Neuronal stem cell (in vitro differentiated cells): ENCODE measurements around the gene CACNA1H.

Experiments used
- DNase-seq: peaks from one replicate; pipeline ENCODE4 v3.0.0-alpha.2; 2013; ENCODE audit warnings: low spot score
- H2AFZ ChIP-seq: one replicate; pipeline ENCODE4 v1.6.1; 2013; ENCODE audit warnings: mild to moderate bottlenecking, low read length, inconsistent platforms
- H2AK5ac ChIP-seq: 2 replicates; pipeline ENCODE4 v1.6.1; 2013; ENCODE audit warnings: low read depth, mild to moderate bottlenecking, inconsistent platforms, low read length, moderate library complexity, mixed read lengths
- H2BK120ac ChIP-seq: 2 replicates; pipeline ENCODE4 v1.6.1; 2013; ENCODE audit warnings: low read depth, mild to moderate bottlenecking, inconsistent platforms, low read length, moderate library complexity, mixed read lengths
- H2BK12ac ChIP-seq: one replicate; pipeline ENCODE4 v1.6.1; 2013; ENCODE audit warnings: low read length, inconsistent platforms
- H2BK15ac ChIP-seq: 2 replicates; pipeline ENCODE4 v1.6.1; 2013; ENCODE audit warnings: mild to moderate bottlenecking, low read length, inconsistent platforms, mixed read lengths
- H2BK5ac ChIP-seq: one replicate; pipeline ENCODE4 v1.6.1; 2013; ENCODE audit warnings: inconsistent platforms, mild to moderate bottlenecking, low read length, moderate library complexity
- H3K14ac ChIP-seq: one replicate; pipeline ENCODE4 v1.6.1; 2013; ENCODE audit warnings: low read length, inconsistent platforms
- H3K18ac ChIP-seq: 2 replicates; pipeline ENCODE4 v1.6.1; 2013; ENCODE audit warnings: low read length, inconsistent platforms
- H3K23ac ChIP-seq: 2 replicates; pipeline ENCODE4 v1.6.1; 2013; ENCODE audit warnings: low read depth, mild to moderate bottlenecking, mixed read lengths, low read length, inconsistent platforms; ENCODE audit not compliant: poor library complexity
- H3K27ac ChIP-seq: replicated peaks from 3 replicates; pipeline ENCODE4 v1.5.1; 2013; ENCODE audit warnings: low read length, inconsistent platforms
- H3K27me3 ChIP-seq, 3 experiments: 2 replicates each; pipeline ENCODE4 v1.6.1; 2013; ENCODE audit warnings: low read length in 3 of 3, mild to moderate bottlenecking in 2 of 3, inconsistent platforms in 1 of 3, low read depth in 1 of 3, mixed read lengths in 1 of 3, moderate library complexity in 1 of 3; ENCODE audit not compliant: control insufficient read depth in 3 of 3, insufficient read depth in 3 of 3
- H3K36me3 ChIP-seq, 2 donors: replicated peaks in 1 of 2; 2 replicates each; pipeline ENCODE4 v1.6.1; 2013; ENCODE audit warnings: low read length in 2 of 2; ENCODE audit not compliant: control insufficient read depth in 2 of 2, insufficient read depth in 2 of 2
- H3K4ac ChIP-seq: 2 replicates; pipeline ENCODE4 v1.6.1; 2013; ENCODE audit warnings: inconsistent platforms, mild to moderate bottlenecking, low read length, moderate library complexity
- H3K4me1 ChIP-seq, 2 donors: 1 replicate in 1 of 2; 2 replicates in 1 of 2; pipeline ENCODE4 v1.6.1; 2013; ENCODE audit warnings: low read length in 2 of 2, low read depth in 1 of 2; ENCODE audit not compliant: control insufficient read depth in 2 of 2, insufficient read depth in 1 of 2
- H3K4me2 ChIP-seq: one replicate; pipeline ENCODE4 v1.6.1; 2013; ENCODE audit warnings: mild to moderate bottlenecking, low read length, inconsistent platforms; ENCODE audit not compliant: insufficient read depth, poor library complexity, severe bottlenecking
- H3K4me3 ChIP-seq, 2 donors: 2 replicates each; pipeline ENCODE4 v1.5.1; 2013; ENCODE audit warnings: low read length in 2 of 2, mild to moderate bottlenecking in 2 of 2, inconsistent platforms in 1 of 2, moderate library complexity in 1 of 2
- H3K79me1 ChIP-seq: one replicate; pipeline ENCODE4 v1.6.1; 2013; ENCODE audit warnings: low read depth, mild to moderate bottlenecking, inconsistent platforms, low read length, moderate library complexity
- H3K9ac ChIP-seq: one replicate; pipeline ENCODE4 v1.6.1; 2013; ENCODE audit warnings: mild to moderate bottlenecking, low read depth, low read length, inconsistent platforms; ENCODE audit not compliant: poor library complexity
- H3K9me3 ChIP-seq, 2 donors: replicated peaks in 1 of 2; 2 replicates each; pipeline versions ENCODE3 to v1.6.1; 2013; ENCODE audit warnings: low read length in 2 of 2, mild to moderate bottlenecking in 2 of 2, inconsistent platforms in 1 of 2, low read depth in 1 of 2, mixed read lengths in 1 of 2, moderate library complexity in 1 of 2; ENCODE audit not compliant: control insufficient read depth in 2 of 2, insufficient read depth in 1 of 2
- H4K8ac ChIP-seq: one replicate; pipeline ENCODE4 v1.6.1; 2013; ENCODE audit warnings: low read depth, mild to moderate bottlenecking, inconsistent platforms, low read length, moderate library complexity
- H4K91ac ChIP-seq: one replicate; pipeline ENCODE4 v1.6.1; 2013; ENCODE audit warnings: low read length, low read depth, mild to moderate bottlenecking, inconsistent platforms; ENCODE audit not compliant: poor library complexity
- WGBS, 2 donors: extraction: QIAGEN DNeasy Blood & Tissue Kit; methylation state at CpG; one replicate each; pipeline ENCODE4 v1.1.7; 2013; ENCODE audit warnings: missing lambda C conversion rate in 2 of 2, mixed read lengths in 1 of 2; ENCODE audit not compliant: insufficient read length in 2 of 2, insufficient replicate concordance in 1 of 2; ENCODE audit errors: extremely low coverage in 2 of 2; 5-methylcytosine and 5-hydroxymethylcytosine counted together

The CACNA1H gene

GRCh38 chr16:1123525-1124230 is 29.2 kb upstream of the CACNA1H start:
- H3K27ac ChIP-seq = no peak overlapping the region
- no peak overlapping the region for H3K4me3 ChIP-seq
- no peak overlapping the region for H4K91ac ChIP-seq
- no peaks in the 10 kb centered on the region for H3K9me3 ChIP-seq
- H3K14ac ChIP-seq = no peak overlapping the region
- no peak overlapping the region for H2BK12ac ChIP-seq
- H2AFZ ChIP-seq = no peak overlapping the region
- no peaks in the 10 kb centered on the region for H3K36me3 ChIP-seq
- H2BK5ac ChIP-seq = no peak overlapping the region
- H3K9ac ChIP-seq = no peak overlapping the region
- no peak for DNase-seq
- no peak overlapping the region for H3K23ac ChIP-seq
- H3K79me1 ChIP-seq = no peaks in the 10 kb centered on the region
- H3K18ac ChIP-seq = no peak overlapping the region
- peaks cover 13 to 17% of the 10 kb centered on the region in 2 donors for H3K4me1 ChIP-seq
- peaks cover 0 to 40% (median 0%) of the 10 kb centered on the region in 3 experiments for H3K27me3 ChIP-seq
- H3K4me2 ChIP-seq = no peak overlapping the region
- no peak overlapping the region for H4K8ac ChIP-seq
- H2AK5ac ChIP-seq = peak overlapping the region; percentile 82
- no peak overlapping the region for H2BK120ac ChIP-seq
- H3K4ac ChIP-seq = no peak overlapping the region
- H2BK15ac ChIP-seq = peak overlapping the region; percentile 98
- no CpG with 5 or more reads among the region's 21 CpGs for WGBS, 2 donors

DNA sequence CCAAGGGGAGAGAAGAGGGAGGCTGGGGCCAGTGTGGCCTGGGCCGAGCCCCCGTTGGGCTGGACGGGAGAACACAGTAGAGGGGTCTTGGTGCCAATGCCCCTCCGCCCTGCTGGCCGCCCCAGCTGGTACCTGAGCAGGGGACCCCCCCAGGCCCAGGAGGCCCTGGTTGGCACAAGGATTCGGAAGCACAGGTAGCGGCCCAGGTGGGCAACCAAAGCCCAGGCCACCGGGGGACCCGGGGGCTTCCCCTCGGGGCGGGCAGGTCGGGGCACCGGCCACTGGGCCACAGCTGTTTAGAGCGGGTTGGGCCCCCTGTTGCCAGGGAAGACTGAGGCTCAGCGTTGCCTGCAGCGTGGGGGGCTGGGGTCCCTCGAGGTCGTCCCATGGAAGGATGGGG is 28.6 kb upstream of the CACNA1H start:
- Histone ChIP-seq H3K4ac (no peak overlapping the region), H3K36me3 (no peaks in the 10 kb centered on the region), H4K91ac (no peak overlapping the region), H2BK15ac (peak overlapping the region; percentile 98), H2BK120ac (no peak overlapping the region), H2BK12ac (peak overlapping the region; percentile 4), H3K14ac (no peak overlapping the region), H4K8ac (no peak overlapping the region), H3K27me3 (peaks cover 0 to 34% (median 0%) of the 10 kb centered on the region in 3 experiments), H2BK5ac (peak overlapping the region; percentile 53), H3K79me1 (no peaks in the 10 kb centered on the region), H3K9me3 (no peaks in the 10 kb centered on the region), H3K9ac (no peak overlapping the region), H3K4me2 (no peak overlapping the region), H2AFZ (no peak overlapping the region), H3K27ac (no peak overlapping the region), H3K4me3 (no peak overlapping the region), H3K23ac (no peak overlapping the region), H3K18ac (no peak overlapping the region), H2AK5ac (peak overlapping the region; percentile 98), H3K4me1 (peaks cover 13 to 17% of the 10 kb centered on the region in 2 donors)
- no CpG with 5 or more reads among the region's 18 CpGs for WGBS, 2 donors
- no peak for DNase-seq

- WGBS, 2 donors = no CpG with 5 or more reads among the region's 11 CpGs
Observed at GRCh38 chr16:1124795-1125194, 28.1 kb upstream of the CACNA1H start.

DNA sequence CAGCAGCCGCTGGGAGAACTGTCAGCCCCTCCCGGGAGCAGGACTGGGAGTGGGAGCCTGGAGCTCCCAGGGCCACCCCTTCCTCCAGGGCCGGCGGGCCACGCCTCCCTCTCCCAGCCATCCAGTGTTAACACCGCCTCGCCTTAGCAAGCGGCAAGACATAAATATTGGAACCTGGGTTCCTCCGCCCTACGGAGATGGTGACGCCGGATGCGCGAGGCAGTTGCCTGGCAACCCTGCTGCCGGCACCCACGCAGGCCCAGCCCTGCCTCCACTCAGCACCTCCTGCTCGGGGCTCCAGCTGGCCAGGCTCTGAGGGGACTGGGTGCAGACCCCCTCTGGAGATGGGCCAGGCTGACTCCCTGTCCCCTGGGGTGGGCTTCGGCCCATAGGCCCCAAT is 27.4 kb upstream of the CACNA1H start:
- peak overlapping the region; percentile 58 for H2BK12ac ChIP-seq
- H3K4me2 ChIP-seq = no peak overlapping the region
- H3K9ac ChIP-seq = no peak overlapping the region
- H2BK120ac ChIP-seq = no peak overlapping the region
- peak overlapping the region; percentile 85 for H3K18ac ChIP-seq
- no peak overlapping the region for H3K14ac ChIP-seq
- H4K91ac ChIP-seq = no peak overlapping the region
- peaks cover 0 to 25% (median 0%) of the 10 kb centered on the region in 3 experiments for H3K27me3 ChIP-seq
- DNase-seq = no peak
- no peak overlapping the region for H3K4me3 ChIP-seq
- no peak overlapping the region for H3K27ac ChIP-seq
- no CpG with 5 or more reads among the region's 18 CpGs for WGBS, 2 donors
- peak overlapping the region; percentile 98 for H2AK5ac ChIP-seq
- no peaks in the 10 kb centered on the region for H3K79me1 ChIP-seq
- no peak overlapping the region for H4K8ac ChIP-seq
- H2BK5ac ChIP-seq = peak overlapping the region; percentile 53
- peaks cover 11 to 15% of the 10 kb centered on the region in 2 donors for H3K4me1 ChIP-seq
- peak overlapping the region; percentile 87 for H2BK15ac ChIP-seq
- no peak overlapping the region for H3K4ac ChIP-seq
- no peak overlapping the region for H2AFZ ChIP-seq
- no peaks in the 10 kb centered on the region for H3K36me3 ChIP-seq
- peaks cover 0 to 2% of the 10 kb centered on the region in 2 donors for H3K9me3 ChIP-seq
- peak overlapping the region; percentile 73 for H3K23ac ChIP-seq

More at GRCh38 chr16:1124795-1125194, 28.1 kb upstream of the CACNA1H start:
- Histone ChIP-seq H2AFZ (no peak overlapping the region), H3K4me1 (peaks cover 13 to 17% of the 10 kb centered on the region in 2 donors), H3K27ac (no peak overlapping the region), H2BK12ac (peak overlapping the region; percentile 22), H3K18ac (peak overlapping the region; percentile 71), H3K4ac (no peak overlapping the region), H2AK5ac (peak overlapping the region; percentile 98), H2BK5ac (peak overlapping the region; percentile 53), H2BK15ac (peak overlapping the region; percentile 98), H3K9me3 (peaks cover 0 to under 1% of the 10 kb centered on the region in 2 donors), H3K36me3 (no peaks in the 10 kb centered on the region), H3K14ac (peak overlapping the region; percentile 38), H3K4me3 (no peak overlapping the region), H4K91ac (no peak overlapping the region), H3K27me3 (peaks cover 0 to 29% (median 0%) of the 10 kb centered on the region in 3 experiments), H3K79me1 (no peaks in the 10 kb centered on the region), H2BK120ac (no peak overlapping the region), H3K23ac (peak overlapping the region; percentile 73), H3K4me2 (no peak overlapping the region), H4K8ac (no peak overlapping the region), H3K9ac (no peak overlapping the region)
- no peak for DNase-seq
